Fibroblast of mammary gland (primary cell): ENCODE data around the gene UGT1A8.

Experiments
- DNase-seq: peaks from one replicate; pipeline ENCODE4 v3.0.0-alpha.2; 2010; ENCODE audit warnings: low read depth
- H3K4me3 ChIP-seq: 2 replicates; pipeline ENCODE4 v1.5.1; 2011; ENCODE audit warnings: low read depth, mild to moderate bottlenecking, low read length, moderate library complexity; ENCODE audit not compliant: control insufficient read depth
- TF ChIP-seq, protein P1 (sequence below): conservative IDR thresholded peaks from 2 replicates; pipeline ENCODE4 v1.5.1; 2011; ENCODE audit warnings: low read depth, low read length, inconsistent platforms; ENCODE audit not compliant: control insufficient read depth, insufficient read depth

The UGT1A8 gene

DNA sequence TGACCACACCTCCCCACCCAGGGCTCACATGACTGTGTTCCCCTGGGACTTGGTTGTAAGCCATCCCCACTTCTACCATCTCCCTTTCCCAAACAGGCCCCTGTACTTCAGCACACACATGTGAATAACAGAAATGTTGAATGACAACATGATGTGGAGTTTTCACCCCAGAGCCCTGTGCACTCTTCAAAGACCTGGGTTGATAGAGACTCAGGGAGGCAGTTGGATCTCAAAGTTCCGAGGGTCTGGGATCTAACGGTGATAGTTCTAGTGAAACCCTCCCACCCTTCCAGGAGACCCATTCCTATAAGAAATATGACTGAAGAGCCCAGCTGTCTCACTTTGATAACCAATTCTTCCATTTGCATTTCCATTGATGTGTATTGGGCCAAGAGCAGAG is 160.6 kb downstream of the UGT1A8 start, which contains the start of gene MROH2A:
TSS of gene MROH2A (plus strand) at position 301 of the 400 bp plus-strand sequence. CDS start 1,029 bp downstream, outside the sequence.
- no peak for DNase-seq
- no peak within 1 kb of the TSS for H3K4me3 ChIP-seq
- TF ChIP-seq, protein P1, sequence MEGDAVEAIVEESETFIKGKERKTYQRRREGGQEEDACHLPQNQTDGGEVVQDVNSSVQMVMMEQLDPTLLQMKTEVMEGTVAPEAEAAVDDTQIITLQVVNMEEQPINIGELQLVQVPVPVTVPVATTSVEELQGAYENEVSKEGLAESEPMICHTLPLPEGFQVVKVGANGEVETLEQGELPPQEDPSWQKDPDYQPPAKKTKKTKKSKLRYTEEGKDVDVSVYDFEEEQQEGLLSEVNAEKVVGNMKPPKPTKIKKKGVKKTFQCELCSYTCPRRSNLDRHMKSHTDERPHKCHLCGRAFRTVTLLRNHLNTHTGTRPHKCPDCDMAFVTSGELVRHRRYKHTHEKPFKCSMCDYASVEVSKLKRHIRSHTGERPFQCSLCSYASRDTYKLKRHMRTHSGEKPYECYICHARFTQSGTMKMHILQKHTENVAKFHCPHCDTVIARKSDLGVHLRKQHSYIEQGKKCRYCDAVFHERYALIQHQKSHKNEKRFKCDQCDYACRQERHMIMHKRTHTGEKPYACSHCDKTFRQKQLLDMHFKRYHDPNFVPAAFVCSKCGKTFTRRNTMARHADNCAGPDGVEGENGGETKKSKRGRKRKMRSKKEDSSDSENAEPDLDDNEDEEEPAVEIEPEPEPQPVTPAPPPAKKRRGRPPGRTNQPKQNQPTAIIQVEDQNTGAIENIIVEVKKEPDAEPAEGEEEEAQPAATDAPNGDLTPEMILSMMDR: no peak

DNA sequence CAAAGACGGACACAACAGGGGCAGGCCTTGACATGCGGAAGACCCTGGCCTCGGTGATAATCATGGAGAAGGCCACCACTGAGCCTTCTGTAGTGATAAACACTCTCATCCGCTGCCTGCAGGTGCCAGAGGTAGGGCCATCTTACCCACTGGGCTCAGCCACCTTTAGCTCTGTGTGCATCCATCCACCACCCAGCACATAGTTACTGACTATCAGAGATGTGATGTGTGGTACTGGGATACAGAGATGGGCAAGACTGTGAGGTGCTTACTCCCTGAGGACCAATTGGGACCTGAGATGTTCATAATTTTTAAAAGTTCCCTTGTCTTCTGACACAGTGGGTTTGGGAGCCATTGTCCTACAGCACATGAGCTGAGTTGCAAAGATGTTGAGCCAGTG is 162.3 kb downstream of the UGT1A8 start:
- TF ChIP-seq, protein P1: no peak
- DNase-seq: no peak
- no peak overlapping the region for H3K4me3 ChIP-seq

DNA sequence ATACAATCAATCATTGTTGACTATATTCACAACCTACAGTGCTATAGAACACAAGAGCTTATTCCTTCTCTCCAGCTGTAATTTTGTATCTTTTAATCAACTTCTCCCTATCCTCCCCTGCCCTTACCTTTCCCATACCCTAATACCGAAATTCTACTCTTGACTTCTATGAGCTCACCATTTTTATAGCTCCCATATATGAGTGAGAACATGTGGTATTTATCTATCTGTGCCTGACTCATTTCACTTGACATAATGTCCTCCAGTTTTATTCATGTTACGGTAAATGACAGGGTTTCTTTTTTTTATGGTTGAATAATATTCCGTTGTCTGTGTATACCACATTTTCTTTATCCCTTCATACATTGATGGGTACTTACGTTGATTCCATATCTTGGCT is 163.3 kb downstream of the UGT1A8 start:
- H3K4me3 ChIP-seq: no peak overlapping the region

DNA sequence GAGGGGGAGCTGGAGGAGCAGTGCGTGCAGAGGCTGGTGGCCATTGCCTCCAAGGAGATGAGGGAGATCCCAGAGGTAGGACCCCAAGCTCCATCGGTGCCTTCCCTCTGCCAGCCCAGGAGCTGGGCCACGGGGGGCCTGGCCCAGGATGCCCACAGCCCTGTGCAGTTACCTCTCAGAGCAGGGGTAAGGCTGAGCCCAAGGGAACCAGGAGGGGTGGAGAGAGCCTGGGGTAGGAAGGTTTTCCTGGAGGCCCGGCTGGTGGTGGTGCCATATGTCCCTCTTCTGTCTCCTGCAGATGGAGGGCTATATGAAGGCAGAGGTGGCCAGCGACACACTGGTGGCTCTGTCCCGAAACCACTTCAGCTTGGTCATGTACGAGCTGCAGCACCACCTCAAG is 172.1 kb downstream of the UGT1A8 start:
- H3K4me3 ChIP-seq: no peak overlapping the region
- DNase-seq: no peak
- TF ChIP-seq, protein P1: no peak

More for the DNA sequence above, 163.3 kb downstream of the UGT1A8 start:
- TF ChIP-seq, protein P1: no peak
- no peak for DNase-seq

DNA sequence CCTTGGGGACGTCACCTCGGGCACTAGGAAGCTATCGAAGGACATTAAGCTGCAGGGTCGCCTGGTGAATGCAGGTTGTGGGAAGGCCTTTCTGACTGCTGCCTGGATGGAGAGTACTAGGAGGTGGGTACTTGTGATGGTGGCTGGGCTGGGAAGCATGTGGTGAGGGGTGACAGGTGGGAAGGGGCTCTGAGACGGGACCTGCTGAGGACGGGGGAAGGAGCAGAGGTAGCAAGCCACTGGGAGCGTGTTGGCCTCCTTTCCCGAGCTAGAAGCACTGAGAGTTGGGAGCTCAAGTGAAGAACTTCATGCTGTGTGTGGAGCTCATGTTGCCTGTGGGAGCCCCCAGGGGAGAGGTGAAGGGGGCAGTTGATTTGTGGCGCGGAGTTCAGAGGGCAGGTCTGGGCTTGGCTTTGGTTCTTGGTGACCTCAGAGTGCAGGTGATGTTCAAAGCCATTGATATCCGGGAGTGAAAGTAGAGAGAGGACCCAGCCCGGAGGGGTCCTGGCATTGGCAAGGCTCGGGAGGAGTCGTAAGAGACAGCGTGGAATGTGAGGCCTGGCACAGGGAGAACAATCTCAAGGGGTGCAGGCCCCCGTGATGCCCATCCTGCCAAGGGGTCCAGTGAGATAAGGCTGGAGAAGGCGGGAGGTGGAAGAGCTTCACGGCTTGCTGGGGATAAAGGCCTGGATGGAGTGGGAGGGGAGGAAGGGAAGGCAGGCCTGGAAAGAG is 173.9 kb downstream of the UGT1A8 start:
- DNase-seq: no peak

DNA sequence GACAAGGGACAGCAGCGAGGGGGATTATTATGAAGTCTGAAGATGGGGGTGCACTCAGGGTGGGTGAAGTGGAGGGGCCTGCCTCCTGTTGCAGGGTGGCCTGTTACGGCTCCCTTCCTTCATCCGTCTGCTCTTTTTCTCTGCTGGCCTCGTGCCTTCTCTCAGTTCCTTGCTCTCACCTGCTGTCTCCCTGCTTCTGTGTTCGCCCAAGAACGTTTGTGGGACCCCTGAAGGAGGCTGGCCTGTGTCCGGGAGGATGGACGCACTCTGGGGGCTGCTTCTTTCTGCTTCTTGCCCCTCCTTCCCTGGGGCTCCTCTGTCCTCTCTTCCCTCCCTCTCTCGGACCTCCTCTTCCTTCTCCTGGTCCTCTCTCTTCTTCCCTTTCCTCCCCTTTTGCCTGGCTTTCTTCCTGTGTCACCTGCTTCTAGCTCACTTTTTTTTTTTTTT is 174.5 kb downstream of the UGT1A8 start:
- H3K4me3 ChIP-seq: no peak overlapping the region
- DNase-seq: no peak
- TF ChIP-seq, protein P1: no peak

More for the DNA sequence above, 173.9 kb downstream of the UGT1A8 start:
- TF ChIP-seq, protein P1: no peak
- no peak overlapping the region for H3K4me3 ChIP-seq
